ENCODE measurements around the gene DCDC2. TPM values are rescaled to one million over a fixed set of nuclear protein-coding genes. Genes with fewer than 3 reads are reported as not detected.
A peak's percentile ranks its signal among the peaks of the same experiment; 100 is the strongest.

The DCDC2 gene
- total RNA-seq, 1 donor from 2014 or later = 4.5 TPM

DNA sequence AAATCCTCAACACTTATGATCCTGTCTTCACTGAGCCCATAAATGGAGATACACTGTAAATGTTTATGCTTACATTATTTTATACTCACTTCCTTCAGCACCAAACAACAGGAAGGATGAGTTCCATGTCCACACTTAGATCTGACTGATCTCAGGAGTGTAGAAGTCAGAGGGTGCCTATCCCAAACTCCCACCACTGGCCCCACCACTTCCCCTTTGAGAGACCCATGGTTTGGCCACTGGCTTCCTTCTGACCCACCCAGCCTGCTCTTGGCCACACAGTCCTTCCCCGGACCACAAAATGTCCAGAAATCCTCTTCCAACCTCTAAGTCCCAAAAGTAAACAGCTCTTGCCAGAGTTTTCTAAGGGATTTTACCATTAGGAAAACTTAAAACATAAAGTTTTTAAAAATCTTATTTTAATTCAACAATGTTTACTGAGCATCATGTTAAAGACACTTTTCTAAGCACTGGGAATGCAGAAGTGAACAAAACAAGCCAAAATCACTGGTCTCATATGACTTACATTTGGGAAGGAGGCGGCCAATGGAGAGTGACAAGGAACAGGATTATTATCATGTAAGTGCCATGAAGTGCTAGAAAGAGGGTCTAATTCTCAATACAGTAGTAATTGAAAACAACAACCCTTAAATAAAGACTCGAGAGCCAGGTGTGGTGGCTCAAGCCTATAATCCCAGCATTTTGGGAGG is 128.0 kb downstream of the DCDC2 start:
- H3K36me3 Mint-ChIP-seq (ENCODE audit: low read depth, unreplicated experiment) = no peaks in the 10 kb centered on the region
- Histone ChIP-seq H4K20me1 (ENCODE audit: insufficient read depth, low read length) (no peaks in the 10 kb centered on the region), H3K4me2 (ENCODE audit: low read length) (no peak overlapping the region), H3K4me3 (ENCODE audit: insufficient read depth, low read depth, low read length) (no peak overlapping the region), H3K9ac (ENCODE audit: low read length) (no peak overlapping the region), H3K79me2 (ENCODE audit: insufficient read depth, low read length) (no peaks in the 10 kb centered on the region), H3K9me3 (ENCODE audit: insufficient read depth, low read depth, low read length) (no peaks in the 10 kb centered on the region), H3K36me3 (ENCODE audit: insufficient read depth, low read length) (no peaks in the 10 kb centered on the region), H3K27me3 (ENCODE audit: insufficient read depth, low read length) (no peaks in the 10 kb centered on the region), H2AFZ (ENCODE audit: low read depth, low read length) (no peak overlapping the region), H3K27ac (ENCODE audit: low read depth, low read length) (no peak overlapping the region), H3K4me1 (ENCODE audit: insufficient read depth, low read length) (peaks cover 4% of the 10 kb centered on the region)
- no peaks in the 10 kb centered on the region for H3K27me3 Mint-ChIP-seq (ENCODE audit: low read depth, unreplicated experiment)
- H3K9me3 Mint-ChIP-seq (ENCODE audit: unreplicated experiment) = no peaks in the 10 kb centered on the region
- H3K4me3 Mint-ChIP-seq (ENCODE audit: unreplicated experiment) = no peak overlapping the region
- TF ChIP-seq, protein P1, sequence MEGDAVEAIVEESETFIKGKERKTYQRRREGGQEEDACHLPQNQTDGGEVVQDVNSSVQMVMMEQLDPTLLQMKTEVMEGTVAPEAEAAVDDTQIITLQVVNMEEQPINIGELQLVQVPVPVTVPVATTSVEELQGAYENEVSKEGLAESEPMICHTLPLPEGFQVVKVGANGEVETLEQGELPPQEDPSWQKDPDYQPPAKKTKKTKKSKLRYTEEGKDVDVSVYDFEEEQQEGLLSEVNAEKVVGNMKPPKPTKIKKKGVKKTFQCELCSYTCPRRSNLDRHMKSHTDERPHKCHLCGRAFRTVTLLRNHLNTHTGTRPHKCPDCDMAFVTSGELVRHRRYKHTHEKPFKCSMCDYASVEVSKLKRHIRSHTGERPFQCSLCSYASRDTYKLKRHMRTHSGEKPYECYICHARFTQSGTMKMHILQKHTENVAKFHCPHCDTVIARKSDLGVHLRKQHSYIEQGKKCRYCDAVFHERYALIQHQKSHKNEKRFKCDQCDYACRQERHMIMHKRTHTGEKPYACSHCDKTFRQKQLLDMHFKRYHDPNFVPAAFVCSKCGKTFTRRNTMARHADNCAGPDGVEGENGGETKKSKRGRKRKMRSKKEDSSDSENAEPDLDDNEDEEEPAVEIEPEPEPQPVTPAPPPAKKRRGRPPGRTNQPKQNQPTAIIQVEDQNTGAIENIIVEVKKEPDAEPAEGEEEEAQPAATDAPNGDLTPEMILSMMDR (IDR thresholded peaks at IDR 0.05; ENCODE audit: insufficient read depth, low read depth, low read length) = no peak
- TF ChIP-seq EZH2 (IDR thresholded peaks at IDR 0.05; ENCODE audit: insufficient read depth, low read length) = no peak
- FAIRE-seq (no peak), DNase-seq (ENCODE audit: low read depth) (no peak)
- H3K4me1 Mint-ChIP-seq (ENCODE audit: low read depth, unreplicated experiment) = peaks cover 28% of the 10 kb centered on the region
- no peak overlapping the region for H3K27ac Mint-ChIP-seq (ENCODE audit: unreplicated experiment)

DNA sequence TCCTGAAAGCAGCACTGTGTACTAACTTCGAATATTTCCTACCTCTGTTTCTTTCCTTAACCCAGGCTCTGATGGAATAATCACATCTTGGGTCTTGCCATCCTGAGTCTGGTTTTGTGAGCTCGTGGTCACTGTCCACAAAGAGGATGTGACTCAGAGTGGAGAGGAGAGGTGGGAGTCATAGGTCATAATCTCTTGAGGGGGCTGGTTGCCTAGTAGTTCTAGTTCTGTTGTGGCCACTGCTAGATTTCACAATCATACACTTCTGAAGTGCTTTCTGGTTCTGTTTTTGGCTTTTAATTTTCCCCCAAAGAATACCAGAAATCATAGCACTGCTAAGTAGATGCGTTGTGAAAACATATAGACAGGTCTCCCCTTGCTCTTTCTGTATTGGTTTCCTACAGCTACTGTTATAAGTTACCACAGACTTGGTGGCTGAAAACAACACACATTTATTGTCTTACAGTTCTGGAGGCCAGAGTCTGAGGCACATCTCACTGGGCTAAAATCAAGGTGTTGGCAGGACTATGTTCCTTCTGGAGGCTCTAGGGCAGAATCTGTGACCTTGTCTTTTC is 129.1 kb downstream of the DCDC2 start:
- Histone ChIP-seq H3K27me3 (ENCODE audit: insufficient read depth, low read length) (no peaks in the 10 kb centered on the region), H4K20me1 (ENCODE audit: insufficient read depth, low read length) (no peaks in the 10 kb centered on the region), H3K9me3 (ENCODE audit: insufficient read depth, low read depth, low read length) (no peaks in the 10 kb centered on the region), H3K36me3 (ENCODE audit: insufficient read depth, low read length) (no peaks in the 10 kb centered on the region), H3K4me2 (ENCODE audit: low read length) (no peak overlapping the region), H3K4me3 (ENCODE audit: insufficient read depth, low read depth, low read length) (no peak overlapping the region), H3K27ac (ENCODE audit: low read depth, low read length) (no peak overlapping the region), H3K4me1 (ENCODE audit: insufficient read depth, low read length) (peaks cover 4% of the 10 kb centered on the region), H2AFZ (ENCODE audit: low read depth, low read length) (no peak overlapping the region), H3K9ac (ENCODE audit: low read length) (no peak overlapping the region), H3K79me2 (ENCODE audit: insufficient read depth, low read length) (no peaks in the 10 kb centered on the region)
- H3K27me3 Mint-ChIP-seq (ENCODE audit: low read depth, unreplicated experiment) = no peaks in the 10 kb centered on the region
- H3K4me3 Mint-ChIP-seq (ENCODE audit: unreplicated experiment) = no peak overlapping the region
- H3K36me3 Mint-ChIP-seq (ENCODE audit: low read depth, unreplicated experiment) = no peaks in the 10 kb centered on the region
- TF ChIP-seq EZH2 (IDR thresholded peaks at IDR 0.05; ENCODE audit: insufficient read depth, low read length) = no peak
- TF ChIP-seq, protein P1 (IDR thresholded peaks at IDR 0.05; ENCODE audit: insufficient read depth, low read depth, low read length) = no peak
- peak; percentile 46 for DNase-seq (ENCODE audit: low read depth)
- H3K9me3 Mint-ChIP-seq (ENCODE audit: unreplicated experiment) = no peaks in the 10 kb centered on the region
- H3K4me1 Mint-ChIP-seq (ENCODE audit: low read depth, unreplicated experiment) = peaks cover 28% of the 10 kb centered on the region
- peak overlapping the region; percentile 55 for H3K27ac Mint-ChIP-seq (ENCODE audit: unreplicated experiment)
- FAIRE-seq = no peak

DNA sequence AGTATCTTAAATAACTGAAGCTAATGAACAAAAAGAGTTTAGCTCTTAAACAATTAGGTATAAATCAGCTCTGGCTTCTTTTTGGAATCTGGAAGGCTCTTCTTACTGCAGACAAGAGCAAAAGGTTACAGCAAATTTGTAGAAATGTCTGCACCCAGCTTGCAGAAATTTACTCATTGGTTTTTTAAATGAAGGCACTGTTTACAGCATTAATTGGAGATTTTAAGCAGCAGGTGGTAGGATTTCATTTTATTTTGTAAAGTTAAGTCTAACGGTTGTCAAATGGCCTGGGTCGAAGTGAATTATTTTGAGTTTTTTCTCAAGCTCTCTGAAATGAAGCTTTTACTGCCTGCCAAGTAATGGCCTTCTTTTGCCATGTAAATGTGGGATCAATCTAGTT is 129.7 kb downstream of the DCDC2 start:
- TF ChIP-seq, protein P1 (IDR thresholded peaks at IDR 0.05; ENCODE audit: insufficient read depth, low read depth, low read length) = no peak
- TF ChIP-seq EZH2 (IDR thresholded peaks at IDR 0.05; ENCODE audit: insufficient read depth, low read length) = no peak
- H2AFZ ChIP-seq (ENCODE audit: low read depth, low read length) = no peak overlapping the region
- H3K27ac ChIP-seq (ENCODE audit: low read depth, low read length) = no peak overlapping the region

More for the DNA sequence above, 129.7 kb downstream of the DCDC2 start:
- H3K4me3 ChIP-seq (ENCODE audit: insufficient read depth, low read depth, low read length) = no peak overlapping the region
- H3K9me3 ChIP-seq (ENCODE audit: insufficient read depth, low read depth, low read length) = no peaks in the 10 kb centered on the region
- DNase-seq (ENCODE audit: low read depth) (no peak), FAIRE-seq (no peak)
- peaks cover 4% of the 10 kb centered on the region for H3K4me1 ChIP-seq (ENCODE audit: insufficient read depth, low read length)
- H3K36me3 ChIP-seq (ENCODE audit: insufficient read depth, low read length) = no peaks in the 10 kb centered on the region
- Mint-ChIP-seq H3K9me3 (ENCODE audit: unreplicated experiment) (no peaks in the 10 kb centered on the region), H3K36me3 (ENCODE audit: low read depth, unreplicated experiment) (no peaks in the 10 kb centered on the region), H3K27me3 (ENCODE audit: low read depth, unreplicated experiment) (no peaks in the 10 kb centered on the region), H3K4me1 (ENCODE audit: low read depth, unreplicated experiment) (peaks cover 30% of the 10 kb centered on the region), H3K27ac (ENCODE audit: unreplicated experiment) (peak overlapping the region; percentile 29), H3K4me3 (ENCODE audit: unreplicated experiment) (no peak overlapping the region)
- no peaks in the 10 kb centered on the region for H3K79me2 ChIP-seq (ENCODE audit: insufficient read depth, low read length)
- no peak overlapping the region for H3K4me2 ChIP-seq (ENCODE audit: low read length)
- no peaks in the 10 kb centered on the region for H4K20me1 ChIP-seq (ENCODE audit: insufficient read depth, low read length)
- no peaks in the 10 kb centered on the region for H3K27me3 ChIP-seq (ENCODE audit: insufficient read depth, low read length)
- H3K9ac ChIP-seq (ENCODE audit: low read length) = no peak overlapping the region
